ENCODE measurements around the gene SAXO1.
"Not testable (repeated sequence)": the region's sequence is repeated elsewhere in the genome, so short reads cannot be mapped to it uniquely, and the experiment has no call there.

Gene SAXO1

GRCh38 chr9:18951936-18952335 is 81.1 kb downstream of the SAXO1 start:
- DNase-seq: no peak

GRCh38 chr9:18947892-18948339 is 85.1 kb downstream of the SAXO1 start:
- no peak for DNase-seq

GRCh38 chr9:18942801-18943200 is 90.2 kb downstream of the SAXO1 start:
- no peak for DNase-seq

- peak; percentile 28 for DNase-seq
These were observed 91.8 kb downstream of the SAXO1 start for GRCh38 chr9:18941060-18941740.

- no peak for DNase-seq
These were observed 93.1 kb downstream of the SAXO1 start for GRCh38 chr9:18939943-18940342.

GRCh38 chr9:18936094-18936871 is 96.7 kb downstream of the SAXO1 start:
- DNase-seq: no peak

- no peak for DNase-seq
These were observed 97.5 kb downstream of the SAXO1 start for GRCh38 chr9:18935541-18935940.

- not testable (repeated sequence) for DNase-seq
These were observed 102.4 kb downstream of the SAXO1 start for GRCh38 chr9:18930611-18931010.

- no peak for DNase-seq
These were observed 104.3 kb downstream of the SAXO1 start for GRCh38 chr9:18928711-18929110.

GRCh38 chr9:18926513-18926912 is 106.5 kb downstream of the SAXO1 start:
- no peak for DNase-seq

GRCh38 chr9:18925880-18926279 is 107.1 kb downstream of the SAXO1 start:
- no peak for DNase-seq

- DNase-seq: no peak
These were observed 109.2 kb downstream of the SAXO1 start for GRCh38 chr9:18923671-18924430.

- DNase-seq: no peak
These were observed 109.8 kb downstream of the SAXO1 start for GRCh38 chr9:18923167-18923566.

GRCh38 chr9:18922161-18922885 is 110.7 kb downstream of the SAXO1 start:
- DNase-seq: no peak

- DNase-seq: no peak
These were observed 111.5 kb downstream of the SAXO1 start for GRCh38 chr9:18921366-18922075.

- peak; percentile 29 for DNase-seq
These were observed 112.6 kb downstream of the SAXO1 start for GRCh38 chr9:18920141-18921084.

GRCh38 chr9:18911714-18912342 is 121.2 kb downstream of the SAXO1 start:
- DNase-seq: no peak

- no peak for DNase-seq
These were observed 122.1 kb downstream of the SAXO1 start for GRCh38 chr9:18910916-18911315.

GRCh38 chr9:18910435-18910834 is 122.6 kb downstream of the SAXO1 start:
- no peak for DNase-seq

Data from DMS79 (cell line).